Naive B cell (primary cell): ENCODE measurements around the gene C4orf36. TPM values are rescaled to one million over a fixed set of nuclear protein-coding genes. Genes with fewer than 3 reads are reported as not detected.

Experiments used
- ATAC-seq, 2 donors: fragments of 150-1000 bp; cut with Tn5 transposase; 2 replicates each; pipeline ENCODE4 v1.10.0; 2021; ENCODE audit warnings: low read depth in 2 of 2, mild to moderate bottlenecking in 2 of 2, moderate library complexity in 2 of 2
- DNase-seq: peaks from one replicate; pipeline ENCODE4 v3.0.0; 2022
- H3K27ac Mint-ChIP-seq, 6 donors: one replicate each; pipeline ENCODE4 v1.8.0; 2020 to 2022; ENCODE audit warnings: mild to moderate bottlenecking in 6 of 6, mixed read lengths in 6 of 6, moderate library complexity in 5 of 6, inconsistent platforms in 2 of 6
- H3K27me3 Mint-ChIP-seq, 3 donors: one replicate each; pipeline ENCODE4 v1.8.0; 2021 to 2022; ENCODE audit warnings: mixed read lengths in 3 of 3, mild to moderate bottlenecking in 1 of 3
- H3K36me3 Mint-ChIP-seq, 2 donors: one replicate each; pipeline ENCODE4 v1.8.0; 2020 to 2022; ENCODE audit warnings: mixed read lengths in 2 of 2, inconsistent platforms in 1 of 2, mild to moderate bottlenecking in 1 of 2
- H3K4me1 Mint-ChIP-seq, 3 donors: one replicate each; pipeline ENCODE4 v1.8.0; 2020 to 2022; ENCODE audit warnings: mixed read lengths in 3 of 3, inconsistent platforms in 1 of 3, mild to moderate bottlenecking in 1 of 3, moderate library complexity in 1 of 3
- H3K4me3 Mint-ChIP-seq, 8 donors: one replicate each; pipeline ENCODE4 v1.8.0; 2020 to 2022; ENCODE audit warnings: mild to moderate bottlenecking in 8 of 8, mixed read lengths in 8 of 8, moderate library complexity in 8 of 8, inconsistent platforms in 2 of 8
- H3K9me3 Mint-ChIP-seq, 7 donors: one replicate each; pipeline ENCODE4 v1.8.0; 2020 to 2022; ENCODE audit warnings: mixed read lengths in 7 of 7, mild to moderate bottlenecking in 5 of 7, inconsistent platforms in 2 of 7, moderate library complexity in 1 of 7
- polyA plus RNA-seq, 6 donors: library from polyadenylated mRNA; unstranded; fragments of 300-500 nt; fragmentation: Illumina TruSeq; gene quantifications; one replicate each; pipeline ENCODE4 v1.2.3, GENCODE V29; 2021; ENCODE audit warnings: low read depth in 6 of 6

The C4orf36 gene
- polyA plus RNA-seq, 6 donors from 2014 or later = not detected

- Mint-ChIP-seq H3K4me3 (no peak overlapping the region), H3K27ac (no peak overlapping the region), H3K4me1 (peaks cover 18 to 27% (median 24%) of the 10 kb centered on the region in 3 donors), H3K27me3 (no peaks in the 10 kb centered on the region), H3K36me3 (no peaks in the 10 kb centered on the region), H3K9me3 (no peaks in the 10 kb centered on the region)
- DNase-seq (no peak), ATAC-seq (no peak)
Measured at GRCh38 chr4:86926435-86927086, 34.3 kb upstream of the C4orf36 start.

DNA sequence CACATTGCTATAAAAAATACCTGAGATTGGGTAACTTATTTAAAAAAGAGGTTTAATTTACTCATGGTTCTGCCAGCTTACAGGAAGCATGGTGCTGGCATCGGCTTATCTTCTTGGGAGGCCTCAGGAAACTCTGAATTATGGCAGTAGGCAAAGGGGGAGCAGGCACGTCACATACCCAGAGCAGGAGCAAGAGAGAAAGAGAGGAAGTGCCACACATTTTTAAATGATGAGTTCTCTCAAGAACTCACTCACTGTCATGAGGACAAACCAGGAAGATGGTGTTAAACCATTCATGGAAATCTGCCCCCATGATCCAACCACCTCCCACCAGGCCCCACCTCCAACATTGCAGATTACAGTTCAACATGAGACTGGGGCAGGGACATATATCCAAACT is 32.6 kb upstream of the C4orf36 start:
- no peak overlapping the region for H3K4me3 Mint-ChIP-seq
- no peaks in the 10 kb centered on the region for H3K27me3 Mint-ChIP-seq
- peak overlapping the region in 1 of 6 donors; percentile 0 for H3K27ac Mint-ChIP-seq
- peaks cover 18 to 27% (median 18%) of the 10 kb centered on the region in 3 donors for H3K4me1 Mint-ChIP-seq
- DNase-seq (no peak), ATAC-seq (no peak)
- no peaks in the 10 kb centered on the region for H3K9me3 Mint-ChIP-seq
- H3K36me3 Mint-ChIP-seq = no peaks in the 10 kb centered on the region

DNA sequence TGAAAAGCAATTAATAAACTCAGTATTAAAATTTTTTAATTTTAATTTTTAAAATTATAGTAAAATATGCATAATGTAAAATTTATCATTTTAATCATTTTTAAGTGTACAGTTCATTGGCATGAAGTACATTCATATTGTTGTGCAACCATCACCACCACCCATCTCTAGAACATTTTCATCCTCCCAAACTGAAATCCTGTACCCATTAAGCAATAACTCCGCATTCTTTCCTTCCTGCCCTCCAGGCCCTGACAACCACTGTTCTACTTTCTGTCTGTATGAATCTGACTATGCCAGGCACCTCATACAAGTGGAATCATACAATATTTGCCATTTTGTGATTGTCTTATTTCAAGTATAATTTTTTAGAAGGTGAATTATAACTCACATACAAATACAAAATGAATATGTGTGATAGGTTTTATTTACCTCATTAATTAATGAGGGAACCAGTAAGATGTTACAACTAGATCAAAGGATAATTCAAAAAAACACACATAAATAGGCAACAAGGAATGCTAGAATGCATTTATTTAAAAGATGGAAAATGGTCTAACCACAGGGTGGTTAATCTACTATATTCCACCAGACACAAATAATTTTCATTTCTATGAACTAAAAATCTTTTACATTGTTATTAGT is 29.5 kb upstream of the C4orf36 start:
- no peak for ATAC-seq
- H3K27ac Mint-ChIP-seq = peak overlapping the region in 1 of 6 donors; percentile 81
- peaks cover 0 to 12% (median 5%) of the 10 kb centered on the region in 3 donors for H3K4me1 Mint-ChIP-seq
- no peak for DNase-seq
- no peaks in the 10 kb centered on the region for H3K9me3 Mint-ChIP-seq
- H3K27me3 Mint-ChIP-seq = no peaks in the 10 kb centered on the region
- no peak overlapping the region for H3K4me3 Mint-ChIP-seq
- no peaks in the 10 kb centered on the region for H3K36me3 Mint-ChIP-seq

DNA sequence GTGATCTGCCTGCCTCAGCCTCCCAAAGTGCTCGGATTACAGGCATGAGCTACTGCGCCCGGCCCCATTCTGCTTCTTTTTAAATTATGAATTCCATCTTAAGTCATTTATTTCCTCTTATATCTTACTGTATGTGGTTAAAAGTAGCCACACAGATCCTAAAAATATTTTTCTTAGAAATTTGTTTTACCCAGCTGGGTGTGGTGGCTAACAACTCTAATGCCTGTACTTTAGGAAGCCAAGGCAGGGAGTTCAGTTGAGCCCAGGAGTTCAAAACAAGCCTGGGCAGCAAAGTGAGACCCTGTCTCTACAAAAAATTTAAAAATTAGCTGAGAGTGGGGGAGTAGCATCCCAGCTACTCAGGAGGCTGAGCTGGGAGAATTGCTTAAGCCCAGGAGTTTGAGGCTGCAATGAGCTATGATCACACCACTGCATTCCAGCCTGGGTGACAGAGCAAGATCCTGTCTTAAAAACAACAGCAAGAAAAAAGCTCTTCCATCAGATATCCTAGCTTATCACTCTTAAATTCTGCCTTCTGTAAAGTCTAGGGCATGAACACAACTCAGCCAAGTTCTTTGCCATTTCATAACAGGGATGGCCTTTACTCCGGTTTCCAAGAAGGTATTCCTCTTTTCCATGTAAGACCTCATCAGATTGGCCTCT is 27.5 kb upstream of the C4orf36 start:
- ATAC-seq = no peak
- Mint-ChIP-seq H3K4me1 (peaks cover 0 to 12% (median 5%) of the 10 kb centered on the region in 3 donors), H3K27me3 (no peaks in the 10 kb centered on the region), H3K36me3 (no peaks in the 10 kb centered on the region), H3K4me3 (no peak overlapping the region), H3K9me3 (no peaks in the 10 kb centered on the region), H3K27ac (no peak overlapping the region)
- DNase-seq = no peak

DNA sequence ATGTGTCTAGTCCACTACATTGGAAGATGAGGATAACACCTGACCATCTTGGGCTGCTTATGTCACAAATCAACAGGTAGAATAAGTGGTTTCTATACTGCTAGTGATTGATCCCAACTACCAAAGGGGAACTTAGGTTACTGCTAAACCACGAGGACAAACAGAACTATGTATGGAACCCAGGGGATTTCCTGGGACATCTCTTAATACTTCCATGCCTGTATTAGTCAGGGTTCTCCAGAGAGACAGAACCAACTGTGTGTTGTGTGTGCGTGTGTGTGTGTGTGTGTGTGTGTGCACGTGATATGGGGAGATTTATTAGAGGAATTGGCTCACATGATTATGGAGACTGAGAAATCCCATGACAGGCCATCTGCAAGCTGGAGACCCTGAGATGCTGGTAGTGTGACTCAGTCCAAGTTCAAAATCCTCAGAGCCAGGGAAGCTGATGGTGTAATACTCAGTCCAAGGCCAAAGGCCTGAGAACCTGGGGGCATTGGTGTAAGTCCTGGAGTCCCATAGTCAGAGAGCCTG is 26.4 kb upstream of the C4orf36 start:
- Mint-ChIP-seq H3K4me1 (peaks cover 0 to 12% (median 5%) of the 10 kb centered on the region in 3 donors), H3K9me3 (no peaks in the 10 kb centered on the region), H3K4me3 (peak overlapping the region in 1 of 8 donors; percentile 40), H3K36me3 (no peaks in the 10 kb centered on the region), H3K27me3 (no peaks in the 10 kb centered on the region), H3K27ac (peak overlapping the region in 1 of 6 donors; percentile 41)
- DNase-seq (no peak), ATAC-seq (no peak)

GRCh38 chr4:86917212-86918039 is 25.2 kb upstream of the C4orf36 start:
- H3K27ac Mint-ChIP-seq = peak overlapping the region in 2 of 6 donors; percentile 44 to 74
- H3K9me3 Mint-ChIP-seq = no peaks in the 10 kb centered on the region
- no peaks in the 10 kb centered on the region for H3K36me3 Mint-ChIP-seq
- no peak for DNase-seq
- no peak for ATAC-seq
- H3K27me3 Mint-ChIP-seq = no peaks in the 10 kb centered on the region
- H3K4me1 Mint-ChIP-seq = peaks cover 0 to 8% (median 2%) of the 10 kb centered on the region in 3 donors
- peak overlapping the region in 1 of 8 donors; percentile 82 for H3K4me3 Mint-ChIP-seq

GRCh38 chr4:86916392-86916791 is 24.2 kb upstream of the C4orf36 start:
- Mint-ChIP-seq H3K27ac (no peak overlapping the region), H3K36me3 (no peaks in the 10 kb centered on the region), H3K4me3 (no peak overlapping the region), H3K27me3 (no peaks in the 10 kb centered on the region), H3K9me3 (no peaks in the 10 kb centered on the region), H3K4me1 (peaks cover 2 to 8% (median 2%) of the 10 kb centered on the region in 3 donors)
- no peak for DNase-seq
- ATAC-seq = no peak

DNA sequence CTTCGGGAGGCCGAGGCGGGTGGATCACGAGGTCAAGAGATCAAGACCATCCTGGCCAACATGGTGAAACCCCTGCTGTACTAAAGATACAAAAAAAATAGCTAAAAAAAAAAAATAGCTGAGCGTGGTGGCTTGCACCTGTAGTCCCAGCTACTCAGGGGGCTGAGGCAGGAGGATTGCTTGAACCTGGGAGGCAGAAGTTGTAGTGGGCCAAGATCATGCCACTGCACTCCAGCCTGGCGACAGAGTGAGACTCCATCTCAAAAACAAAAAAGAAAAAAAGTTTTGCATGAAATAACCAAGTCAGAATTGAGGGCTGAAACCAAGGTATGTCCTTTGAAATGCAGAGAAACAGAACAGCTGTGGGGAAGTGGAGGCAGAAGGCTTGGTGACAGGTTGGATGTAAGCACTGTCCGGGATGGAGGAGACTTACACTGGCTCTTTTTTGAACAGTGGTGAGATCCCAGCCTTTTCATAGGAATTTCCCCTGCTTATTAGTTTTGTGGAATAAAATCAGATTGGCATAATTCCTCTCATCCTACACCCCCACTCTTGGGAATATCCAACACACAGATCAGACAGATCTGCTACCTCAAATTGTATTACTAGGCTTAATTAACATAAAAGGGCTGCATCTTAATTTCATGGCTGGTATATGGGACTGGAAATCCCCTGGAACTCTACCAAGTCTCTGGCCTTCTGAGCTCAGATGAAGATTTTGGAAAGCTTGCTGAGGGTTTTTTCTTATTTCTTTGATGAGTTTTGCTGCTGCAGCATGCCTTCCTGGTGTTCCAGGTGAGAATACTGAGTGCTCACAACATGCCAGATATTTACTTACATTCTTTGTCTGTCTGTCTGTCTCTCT is 18.8 kb upstream of the C4orf36 start:
- ATAC-seq = no peak
- Mint-ChIP-seq H3K27ac (no peak overlapping the region), H3K4me3 (peak overlapping the region in 2 of 8 donors; percentile 42 to 44)

DNA sequence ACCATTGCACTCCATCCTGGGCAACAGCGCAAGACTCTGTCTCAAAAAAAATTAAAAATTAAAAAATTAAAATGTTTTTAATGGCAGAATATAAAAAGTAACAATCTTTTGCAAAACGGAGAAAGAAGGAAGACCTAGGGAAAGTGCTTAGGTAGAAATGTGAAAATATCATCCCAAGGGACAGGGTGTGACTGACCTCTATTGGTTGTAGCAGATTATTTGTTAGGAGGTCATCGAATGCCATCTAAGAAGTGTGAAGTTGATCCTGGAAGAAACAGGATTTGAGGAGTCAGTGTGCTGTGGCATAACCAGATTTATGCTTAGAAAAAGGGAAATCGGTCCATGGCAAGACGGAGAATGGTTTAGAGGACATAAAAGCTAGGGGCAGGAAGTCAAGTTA is 18.1 kb upstream of the C4orf36 start:
- Mint-ChIP-seq H3K27ac (no peak overlapping the region), H3K4me1 (peaks cover 31 to 43% (median 41%) of the 10 kb centered on the region in 3 donors), H3K4me3 (peak overlapping the region in 2 of 8 donors; percentile 20 to 42), H3K9me3 (no peaks in the 10 kb centered on the region), H3K27me3 (no peaks in the 10 kb centered on the region), H3K36me3 (no peaks in the 10 kb centered on the region)
- ATAC-seq = no peak
- no peak for DNase-seq

More for the DNA sequence above, 18.8 kb upstream of the C4orf36 start:
- no peaks in the 10 kb centered on the region for H3K27me3 Mint-ChIP-seq
- H3K4me1 Mint-ChIP-seq = peaks cover 31 to 43% (median 41%) of the 10 kb centered on the region in 3 donors
- no peak for DNase-seq
- no peaks in the 10 kb centered on the region for H3K36me3 Mint-ChIP-seq
- no peaks in the 10 kb centered on the region for H3K9me3 Mint-ChIP-seq

DNA sequence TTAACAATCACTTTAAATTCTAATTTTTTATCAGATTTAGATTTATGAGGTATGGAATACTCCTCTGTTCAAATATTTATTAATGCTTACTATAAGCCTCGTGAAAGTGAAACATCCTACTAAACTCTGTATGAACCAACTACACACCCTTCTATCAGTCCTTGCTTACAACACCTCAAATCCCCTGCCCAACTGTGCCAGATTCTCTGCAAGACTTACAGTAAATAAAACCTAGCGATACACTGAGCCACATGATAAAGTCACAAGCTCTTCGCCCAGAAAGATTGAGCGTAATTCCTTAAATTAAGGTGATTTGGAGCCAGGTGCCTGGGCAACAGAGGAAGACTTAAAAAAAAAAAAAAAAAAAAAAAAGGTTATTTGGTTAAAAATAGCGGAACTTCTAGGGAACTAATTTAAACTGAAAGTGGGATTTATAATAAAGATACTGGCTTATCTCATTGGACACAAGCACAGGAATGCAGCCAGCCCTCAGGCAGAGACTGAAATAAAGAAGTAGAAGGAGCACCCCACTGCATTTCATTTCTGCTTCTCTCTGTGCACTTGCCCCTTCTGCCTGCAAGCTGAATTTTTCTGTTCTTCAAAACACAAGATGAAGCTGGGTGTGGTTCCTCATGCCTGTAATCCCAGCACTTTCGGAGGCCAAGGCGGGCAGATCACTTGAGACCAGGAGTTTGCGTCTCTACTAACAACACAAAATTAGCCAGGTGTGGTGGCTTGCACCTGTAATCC is 17.5 kb upstream of the C4orf36 start:
- Mint-ChIP-seq H3K27me3 (no peaks in the 10 kb centered on the region), H3K27ac (peak overlapping the region in 1 of 6 donors; percentile 5), H3K4me1 (peaks cover 31 to 43% (median 41%) of the 10 kb centered on the region in 3 donors), H3K4me3 (peak overlapping the region in 3 of 8 donors; percentile 1 to 47 (median 18)), H3K9me3 (no peaks in the 10 kb centered on the region), H3K36me3 (no peaks in the 10 kb centered on the region)
- DNase-seq (no peak), ATAC-seq (no peak)

- DNase-seq = peak; percentile 22
- peak overlapping the region in 7 of 8 donors; percentile 19 to 74 (median 62) for H3K4me3 Mint-ChIP-seq
- peaks cover 31 to 49% (median 44%) of the 10 kb centered on the region in 3 donors for H3K4me1 Mint-ChIP-seq
- peak overlapping the region in 4 of 6 donors; percentile 0 to 90 (median 17) for H3K27ac Mint-ChIP-seq
- H3K27me3 Mint-ChIP-seq = peaks cover 0 to 10% (median 0%) of the 10 kb centered on the region in 3 donors
- ATAC-seq = peak; percentile 65 to 74
- no peaks in the 10 kb centered on the region for H3K36me3 Mint-ChIP-seq
- no peaks in the 10 kb centered on the region for H3K9me3 Mint-ChIP-seq
Measured at GRCh38 chr4:86908251-86908657, 16.0 kb upstream of the C4orf36 start.

GRCh38 chr4:86901864-86902263 is 9.6 kb upstream of the C4orf36 start:
- H3K9me3 Mint-ChIP-seq = no peaks in the 10 kb centered on the region
- no peak for DNase-seq
- peaks cover 0 to 18% (median 0%) of the 10 kb centered on the region in 3 donors for H3K27me3 Mint-ChIP-seq
- no peak overlapping the region for H3K27ac Mint-ChIP-seq
- H3K4me1 Mint-ChIP-seq = peaks cover 0 to 5% (median 4%) of the 10 kb centered on the region in 3 donors
- no peak overlapping the region for H3K4me3 Mint-ChIP-seq
- no peak for ATAC-seq
- peaks cover 0 to 4% of the 10 kb centered on the region in 2 donors for H3K36me3 Mint-ChIP-seq
